ENCODE data around the gene PSORS1C1. TPM values are rescaled to one million over a fixed set of nuclear protein-coding genes. Genes with fewer than 3 reads are reported as not detected.
A peak's percentile ranks its signal among the peaks of the same experiment; 100 is the strongest.

Gene PSORS1C1
- total and polyA plus RNA-seq, 9 donors: 0.45 to 7.8 (median 2.3) TPM

GRCh38 chr6:31140643-31141042 is 26.0 kb downstream of the PSORS1C1 start:
- no peak for DNase-seq
- intact Hi-C loops (cut with DNase I): no loop called here
- Histone ChIP-seq H3K27me3 (no peaks in the 10 kb centered on the region), H3K9me3 (no peaks in the 10 kb centered on the region), H3K4me1 (ENCODE audit: insufficient read depth) (no peaks in the 10 kb centered on the region), H3K4me3 (no peak overlapping the region), H3K27ac (no peak overlapping the region), H3K36me3 (no peaks in the 10 kb centered on the region)
- TF ChIP-seq, protein P1, sequence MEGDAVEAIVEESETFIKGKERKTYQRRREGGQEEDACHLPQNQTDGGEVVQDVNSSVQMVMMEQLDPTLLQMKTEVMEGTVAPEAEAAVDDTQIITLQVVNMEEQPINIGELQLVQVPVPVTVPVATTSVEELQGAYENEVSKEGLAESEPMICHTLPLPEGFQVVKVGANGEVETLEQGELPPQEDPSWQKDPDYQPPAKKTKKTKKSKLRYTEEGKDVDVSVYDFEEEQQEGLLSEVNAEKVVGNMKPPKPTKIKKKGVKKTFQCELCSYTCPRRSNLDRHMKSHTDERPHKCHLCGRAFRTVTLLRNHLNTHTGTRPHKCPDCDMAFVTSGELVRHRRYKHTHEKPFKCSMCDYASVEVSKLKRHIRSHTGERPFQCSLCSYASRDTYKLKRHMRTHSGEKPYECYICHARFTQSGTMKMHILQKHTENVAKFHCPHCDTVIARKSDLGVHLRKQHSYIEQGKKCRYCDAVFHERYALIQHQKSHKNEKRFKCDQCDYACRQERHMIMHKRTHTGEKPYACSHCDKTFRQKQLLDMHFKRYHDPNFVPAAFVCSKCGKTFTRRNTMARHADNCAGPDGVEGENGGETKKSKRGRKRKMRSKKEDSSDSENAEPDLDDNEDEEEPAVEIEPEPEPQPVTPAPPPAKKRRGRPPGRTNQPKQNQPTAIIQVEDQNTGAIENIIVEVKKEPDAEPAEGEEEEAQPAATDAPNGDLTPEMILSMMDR (IDR thresholded peaks at IDR 0.05): no peak
- no peak for TF ChIP-seq POLR2A (IDR thresholded peaks at IDR 0.05)
- TF ChIP-seq EP300 (IDR thresholded peaks at IDR 0.05): no peak
- 86 to 93% (median 87%) methylated on average over 15 of the region's 15 CpGs for WGBS, 3 donors

GRCh38 chr6:31142361-31142761 is 27.8 kb downstream of the PSORS1C1 start:
- no peak overlapping the region for H3K27ac ChIP-seq
- intact Hi-C loops (cut with DNase I): no loop called here
- H3K9me3 ChIP-seq: no peaks in the 10 kb centered on the region
- H3K27me3 ChIP-seq: no peaks in the 10 kb centered on the region
- TF ChIP-seq, protein P1 (IDR thresholded peaks at IDR 0.05): no peak
- TF ChIP-seq EP300 (IDR thresholded peaks at IDR 0.05) (no peak), POLR2A (IDR thresholded peaks at IDR 0.05) (no peak)
- WGBS, 3 donors: 39 to 60% (median 42%) methylated on average over 2 of the region's 2 CpGs
- no peaks in the 10 kb centered on the region for H3K4me1 ChIP-seq (ENCODE audit: insufficient read depth)
- no peak overlapping the region for H3K4me3 ChIP-seq
- DNase-seq: no peak
- no peaks in the 10 kb centered on the region for H3K36me3 ChIP-seq

- peak in 4 of 5 donors; percentile 34 to 79 (median 54) for DNase-seq
- no peaks in the 10 kb centered on the region for H3K27me3 ChIP-seq
- no peak overlapping the region for H3K4me3 ChIP-seq
- intact Hi-C loops (cut with DNase I): no loop called here
- TF ChIP-seq, protein P1 (IDR thresholded peaks at IDR 0.05): no peak
- TF ChIP-seq POLR2A (IDR thresholded peaks at IDR 0.05) (no peak), EP300 (IDR thresholded peaks at IDR 0.05) (no peak)
- no peaks in the 10 kb centered on the region for H3K4me1 ChIP-seq (ENCODE audit: insufficient read depth)
- H3K27ac ChIP-seq: no peak overlapping the region
- H3K36me3 ChIP-seq: no peaks in the 10 kb centered on the region
- WGBS, 3 donors: 16 to 38% (median 33%) methylated on average over 11 of the region's 11 CpGs
- no peaks in the 10 kb centered on the region for H3K9me3 ChIP-seq
These were observed 28.5 kb downstream of the PSORS1C1 start for GRCh38 chr6:31143148-31143547.

GRCh38 chr6:31144296-31144969 is 29.8 kb downstream of the PSORS1C1 start:
- no peaks in the 10 kb centered on the region for H3K4me1 ChIP-seq (ENCODE audit: insufficient read depth)
- intact Hi-C loops (cut with DNase I): no loop called here
- no peaks in the 10 kb centered on the region for H3K9me3 ChIP-seq
- no peak overlapping the region for H3K4me3 ChIP-seq
- no peaks in the 10 kb centered on the region for H3K27me3 ChIP-seq
- 87 to 90% (median 89%) methylated on average over 18 of the region's 18 CpGs for WGBS, 3 donors
- no peak for TF ChIP-seq POLR2A (IDR thresholded peaks at IDR 0.05)
- TF ChIP-seq EP300 (IDR thresholded peaks at IDR 0.05): no peak
- TF ChIP-seq, protein P1 (IDR thresholded peaks at IDR 0.05): no peak
- no peak for DNase-seq
- no peak overlapping the region for H3K27ac ChIP-seq
- no peaks in the 10 kb centered on the region for H3K36me3 ChIP-seq

Measured in ovary (tissue), 9 donors.